IMR-90 (cell line): Measurements from ENCODE around the gene MAPK1. TPM values are rescaled to one million over a fixed set of nuclear protein-coding genes. Genes with fewer than 3 reads are reported as not detected.
A peak's percentile ranks its signal among the peaks of the same experiment; 100 is the strongest.

Experiments
- ATAC-seq: fragments of 200-7000 bp; cut with Tn5 transposase; 2 replicates; pipeline ENCODE4 v1.9.1; 2020; ENCODE audit warnings: low read depth, mild to moderate bottlenecking, moderate library complexity
- BruUV-seq: library from RNA; stranded (reverse); fragments of 400-500 nt; replicated peaks from 2 replicates; lab custom pipeline; 2021; lab: Mats Ljungman, UMichigan
- CTCF ChIA-PET: fragments of 300-600 bp; formaldehyde crosslinking; extraction: SDS; loops from one replicate; lab custom pipeline; 2021; ENCODE audit warnings: antibody characterized with exemption; lab: Yijun Ruan, JAX
- POLR2A ChIA-PET: fragments of 300-600 bp; sonication (Branson Sonifier 250); formaldehyde crosslinking; loops from one replicate; lab custom pipeline; 2022; ENCODE audit warnings: antibody characterized with exemption; ENCODE audit not compliant: unreplicated experiment; lab: Charles Lee
- DNase-seq: peaks from one replicate; pipeline ENCODE4 v3.0.0; 2013
- H2AFZ ChIP-seq: replicated peaks from 2 replicates; pipeline ENCODE3; 2013; ENCODE audit warnings: low read length, mild to moderate bottlenecking; ENCODE audit not compliant: poor library complexity
- H2AK5ac ChIP-seq: 2 replicates; pipeline ENCODE4 v1.6.1; 2013; ENCODE audit warnings: low read depth, low read length, inconsistent platforms
- H2AK9ac ChIP-seq: replicated peaks from 2 replicates; pipeline ENCODE3; 2013; ENCODE audit warnings: mild to moderate bottlenecking, low read depth, low read length, moderate library complexity; ENCODE audit not compliant: poor library complexity
- H2BK120ac ChIP-seq: 2 replicates; pipeline ENCODE4 v1.6.1; 2013; ENCODE audit warnings: low read depth, low read length, inconsistent platforms
- H2BK15ac ChIP-seq: 3 replicates; pipeline ENCODE4 v1.6.1; 2013; ENCODE audit warnings: low read depth, low read length, inconsistent platforms
- H2BK20ac ChIP-seq: 2 replicates; pipeline ENCODE4 v1.6.1; 2013; ENCODE audit warnings: low read depth, mild to moderate bottlenecking, inconsistent platforms, low read length, moderate library complexity
- H2BK5ac ChIP-seq: 2 replicates; pipeline ENCODE4 v1.6.1; 2013; ENCODE audit warnings: mild to moderate bottlenecking, low read depth, low read length, inconsistent platforms; ENCODE audit not compliant: poor library complexity, severe bottlenecking
- H3K14ac ChIP-seq: replicated peaks from 2 replicates; pipeline ENCODE4 v1.6.1; 2013; ENCODE audit warnings: low read depth, low read length, inconsistent platforms
- H3K18ac ChIP-seq: 2 replicates; pipeline ENCODE4 v1.6.1; 2013; ENCODE audit warnings: low read depth, low read length, control low read depth
- H3K23ac ChIP-seq: 2 replicates; pipeline ENCODE4 v1.6.1; 2013; ENCODE audit warnings: low read depth, low read length, inconsistent platforms
- H3K27ac ChIP-seq: 2 replicates; pipeline ENCODE4 v1.5.1; 2013; ENCODE audit warnings: mild to moderate bottlenecking, control low read depth, low read length; ENCODE audit not compliant: insufficient read depth
- H3K27me3 ChIP-seq: 2 replicates; pipeline ENCODE4 v1.6.1; 2013; ENCODE audit warnings: low read length; ENCODE audit not compliant: control insufficient read depth, insufficient read depth
- H3K36me3 ChIP-seq: 2 replicates; pipeline ENCODE4 v1.6.1; 2013; ENCODE audit warnings: low read length, mixed read lengths; ENCODE audit not compliant: control insufficient read depth, insufficient read depth
- H3K4ac ChIP-seq: 2 replicates; pipeline ENCODE4 v1.6.1; 2013; ENCODE audit warnings: low read depth, low read length, inconsistent platforms
- H3K4me1 ChIP-seq: 2 replicates; pipeline ENCODE4 v1.6.1; 2013; ENCODE audit warnings: low read length, mixed read lengths; ENCODE audit not compliant: control insufficient read depth, insufficient read depth
- H3K4me2 ChIP-seq: 2 replicates; pipeline ENCODE4 v1.6.1; 2013; ENCODE audit warnings: low read depth, mild to moderate bottlenecking, control low read depth, low read length, moderate library complexity
- H3K4me3 ChIP-seq: 2 replicates; pipeline ENCODE4 v1.5.1; 2013; ENCODE audit warnings: low read depth, mild to moderate bottlenecking, control low read depth, low read length, moderate library complexity; ENCODE audit not compliant: insufficient read depth
- H3K56ac ChIP-seq: 2 replicates; pipeline ENCODE4 v1.6.1; 2013; ENCODE audit warnings: low read length, inconsistent platforms; ENCODE audit not compliant: insufficient read depth; ENCODE audit errors: extremely low read depth
- H3K79me1 ChIP-seq, 2 experiments: 2 replicates each; pipeline ENCODE4 v1.6.1; 2013; ENCODE audit warnings: low read length in 2 of 2, inconsistent platforms in 1 of 2, low read depth in 1 of 2
- H3K9ac ChIP-seq: 2 replicates; pipeline ENCODE4 v1.6.1; 2013; ENCODE audit warnings: low read depth, low read length, control low read depth
- H3K9me1 ChIP-seq: 2 replicates; pipeline ENCODE4 v1.6.1; 2013; ENCODE audit warnings: low read length, inconsistent platforms; ENCODE audit not compliant: insufficient read depth
- H3K9me3 ChIP-seq: 2 replicates; pipeline ENCODE4 v1.6.1; 2013; ENCODE audit warnings: low read length; ENCODE audit not compliant: control insufficient read depth, insufficient read depth
- H4K20me1 ChIP-seq: 2 replicates; pipeline ENCODE4 v1.6.1; 2013; ENCODE audit warnings: low read length, inconsistent platforms; ENCODE audit not compliant: insufficient read depth
- H4K5ac ChIP-seq: 2 replicates; pipeline ENCODE4 v1.6.1; 2013; ENCODE audit warnings: mild to moderate bottlenecking, low read depth, low read length, control low read depth
- H4K8ac ChIP-seq, 2 experiments: 2 replicates each; pipeline ENCODE4 v1.6.1; 2013; ENCODE audit warnings: low read depth in 2 of 2, low read length in 2 of 2, control low read depth in 1 of 2, inconsistent platforms in 1 of 2
- H4K91ac ChIP-seq: 2 replicates; pipeline ENCODE4 v1.6.1; 2013; ENCODE audit warnings: low read depth, low read length, inconsistent platforms; ENCODE audit not compliant: insufficient read depth
- FOS ChIP-seq: fragments of 150-350 bp; IDR thresholded peaks from 2 replicates; pipeline ENCODE4 v1.6.1; 2016; ENCODE audit warnings: low read depth, low read length
- POLR2A ChIP-seq: IDR thresholded peaks from 2 replicates; pipeline ENCODE4 v1.6.1; 2012; ENCODE audit warnings: mild to moderate bottlenecking, low read depth, low read length
- RAD21 ChIP-seq: IDR thresholded peaks from 2 replicates; pipeline ENCODE4 v1.6.1; 2012; ENCODE audit warnings: low read length, improper control_type of control experiment
- RFX5 ChIP-seq: IDR thresholded peaks from 2 replicates; pipeline ENCODE4 v1.8.0; 2012; ENCODE audit warnings: low read depth, mild to moderate bottlenecking, low read length, moderate library complexity
- WGBS, 2 experiments: methylation state at CpG; one replicate each; pipeline versions ENCODE4 v1.1.5 to v1.1.7; 2013; ENCODE audit warnings: missing lambda C conversion rate in 2 of 2; ENCODE audit not compliant: insufficient read length in 1 of 2; ENCODE audit errors: extremely low coverage in 2 of 2; 5-methylcytosine and 5-hydroxymethylcytosine counted together
- dilution Hi-C: fragments of 300-500 bp; cut with HindIII; formaldehyde crosslinking; loops from one replicate; pipeline ENCODE4 v1.14.3; 2018; ENCODE audit warnings: low sequenced_read_pairs; ENCODE audit not compliant: unreplicated experiment
- in situ Hi-C: fragments of 300-500 bp; cut with MboI; formaldehyde crosslinking; loops from 3 replicates; pipeline ENCODE4 v1.14.3; 2019; ENCODE audit warnings: low sequenced_read_pairs, inconsistent platforms, mixed read lengths
- intact Hi-C: fragments of 100-400 bp; cut with micrococcal nuclease; formaldehyde crosslinking; loops from 2 replicates; pipeline ENCODE4 v1.10.0; 2022
- polyA plus RNA-seq, 3 experiments: library from polyadenylated mRNA; depleted of rRNA; stranded (reverse); fragments of >200 nt; gene quantifications; 2 replicates each; pipeline ENCODE4 v1.2.3, GENCODE V29; 2012; ENCODE audit warnings: low replicate concordance in 1 of 3
- total RNA-seq: library from RNA; depleted of rRNA; stranded (reverse); fragments of >200 nt; gene quantifications from 2 replicates; pipeline ENCODE4 v1.2.3, GENCODE V29; 2012

Gene MAPK1
- total and polyA plus RNA-seq, 2 of the 4 experiments (the other 2 are of a cell fraction): 41.0 to 51.3 TPM

DNA sequence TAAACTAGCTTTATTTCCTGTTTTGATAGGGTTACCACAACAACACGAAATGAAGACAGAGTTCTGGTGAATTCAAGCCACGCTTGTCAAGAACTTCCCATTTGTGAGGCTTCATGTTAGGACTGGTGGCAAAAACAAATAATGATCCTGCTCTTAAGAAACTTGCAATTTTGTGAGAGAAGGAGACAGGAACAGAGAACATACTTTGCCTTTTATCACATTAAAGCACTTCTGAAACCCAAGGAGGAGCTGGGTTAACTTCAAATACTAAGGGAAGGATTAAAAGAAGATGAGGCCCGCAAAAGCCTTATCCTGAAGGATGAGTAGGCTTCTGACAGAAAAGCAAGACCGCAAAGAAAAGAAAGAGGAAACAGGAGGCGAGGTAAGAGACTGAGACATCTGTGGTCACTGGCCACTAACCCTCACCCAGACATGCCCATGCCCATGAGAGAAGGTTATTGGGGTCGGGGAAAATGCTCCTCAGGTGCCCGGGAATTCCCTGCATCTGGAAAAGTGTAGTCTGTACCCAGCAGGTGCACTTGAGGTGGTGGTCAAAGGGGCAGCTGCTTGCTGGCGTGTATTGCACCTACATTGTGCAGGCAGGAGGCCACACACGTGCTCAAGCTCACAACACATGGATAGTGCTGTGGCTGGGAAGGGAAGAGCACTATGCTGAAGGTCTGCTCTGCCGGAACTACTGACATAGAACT is 50.5 kb downstream of the MAPK1 start (continued):
- TF ChIP-seq RFX5: no peak
- no peak for TF ChIP-seq POLR2A
- no peak; the same call in 1 of the 2 replicates for TF ChIP-seq FOS

DNA sequence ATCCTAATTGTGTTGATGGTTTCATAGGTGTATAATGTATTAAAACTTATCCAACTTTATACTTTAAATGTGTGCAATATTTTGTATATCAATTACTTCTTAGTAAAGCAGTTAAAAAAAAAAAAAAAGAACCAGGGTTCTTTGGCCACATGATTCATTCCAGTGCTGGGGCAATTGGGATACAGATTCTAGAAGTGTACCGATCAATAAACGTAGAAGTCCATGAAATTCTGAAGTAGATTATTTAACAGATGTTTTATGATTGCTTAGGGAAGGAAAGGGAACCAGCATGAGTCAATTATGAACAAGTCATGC is 51.0 kb downstream of the MAPK1 start:
- no peak for ATAC-seq
- dilution Hi-C loops (no loop called here), intact Hi-C loops (loop anchor here (5.0 kb wide), 1 partner anchor 51 kb away; the partner anchor contains the start of gene MAPK1), in situ Hi-C loops (no loop called here)
- H3K4me2 ChIP-seq: no peak overlapping the region
- no peak overlapping the region for H3K9ac ChIP-seq
- CTCF ChIA-PET: interaction anchor here (0.6 kb wide), 1 partner anchor 108 kb away, joined by 5 read pairs; no protein-coding TSS in a partner anchor
- H3K4ac ChIP-seq: no peak overlapping the region
- no peaks in the 10 kb centered on the region for H3K27me3 ChIP-seq
- H3K18ac ChIP-seq: no peak overlapping the region
- H3K4me3 ChIP-seq: no peak overlapping the region
- H2BK5ac ChIP-seq: peak overlapping the region; percentile 68
- no peak overlapping the region for H2AK9ac ChIP-seq
- no peak overlapping the region for H2BK20ac ChIP-seq
- H3K79me1 ChIP-seq: peaks cover 13 to 75% of the 10 kb centered on the region in 2 experiments; a peak in 3 of 4 replicates
- no peaks in the 10 kb centered on the region; the same call in 1 of the 2 replicates for H3K36me3 ChIP-seq
- no peak for DNase-seq
- H3K56ac ChIP-seq: no peak overlapping the region
- WGBS, 2 experiments: no CpG with 5 or more reads among the region's 2 CpGs
- no peak overlapping the region for H4K5ac ChIP-seq
- no peak overlapping the region for H2AFZ ChIP-seq
- H3K9me3 ChIP-seq: no peaks in the 10 kb centered on the region
- peaks cover 21% of the 10 kb centered on the region for H3K9me1 ChIP-seq
- H4K91ac ChIP-seq: no peak overlapping the region
- TF ChIP-seq FOS (peak; percentile 71; the same call in 1 of the 2 replicates), RAD21 (no peak)
- no peak overlapping the region for H2AK5ac ChIP-seq
- no peak overlapping the region for H4K8ac ChIP-seq
- H3K14ac ChIP-seq: no peak overlapping the region
- H3K4me1 ChIP-seq: peaks cover 10% of the 10 kb centered on the region
- H3K27ac ChIP-seq: no peak overlapping the region
- no TSS peak for BruUV-seq
- no peak overlapping the region for H2BK15ac ChIP-seq
- H4K20me1 ChIP-seq: peaks cover 76% of the 10 kb centered on the region
- no peak overlapping the region for H3K23ac ChIP-seq
- H2BK120ac ChIP-seq: no peak overlapping the region
- POLR2A ChIA-PET: interaction anchor here (0.6 kb wide), 1 partner anchor 10 kb away, joined by 3 read pairs; no protein-coding TSS in a partner anchor
